Bronchial smooth muscle cell (primary cell): ENCODE results near the gene DOCK8. TPM values are rescaled to one million over a fixed set of nuclear protein-coding genes. Genes with fewer than 3 reads are reported as not detected.

Source experiments
- total RNA-seq: library from RNA; depleted of rRNA; stranded (reverse); fragments of >200 nt; gene quantifications from 2 replicates; pipeline ENCODE4 v1.2.1, GENCODE V29; 2014

DOCK8 gene
- 0.32 and 1.9 TPM in 2 replicates for total RNA-seq

GRCh38 chr9:214648-215493 lies at the start of gene DOCK8:
TSS of gene DOCK8 (plus strand) at chr9:214865. CDS start at chr9:214977, 112 bp downstream.

GRCh38 chr9:178970-179383 lies 35.7 kb upstream of the DOCK8 start, which contains the start of gene ZNG1A:
TSS of gene ZNG1A (minus strand) at chr9:179056. CDS start at chr9:178969, 87 bp downstream.

GRCh38 chr9:503881-504852 lies 289.5 kb downstream of the DOCK8 start, which contains the start of gene KANK1:
TSS of gene KANK1 (plus strand) at chr9:504695.

Other genes with a start within 250 kb of the DOCK8 start
- gene WASHC1, start 185.4 kb upstream of the DOCK8 start, total RNA-seq, result 11.3 and 13.9 TPM in 2 replicates
- gene FOXD4, start 96.4 kb upstream of the DOCK8 start, total RNA-seq, result 0.09 and 0.16 TPM in 2 replicates
- 29.6 and 36.5 TPM in 2 replicates for gene ZNG1A, start 35.8 kb upstream of the DOCK8 start, total RNA-seq